ENCODE data around the gene SMOC2. TPM values are rescaled to one million over a fixed set of nuclear protein-coding genes. Genes with fewer than 3 reads are reported as not detected.

The SMOC2 gene
- total RNA-seq, 4 donors from 2014 or later, result 5.8 to 14.5 (median 9.0) TPM

DNA sequence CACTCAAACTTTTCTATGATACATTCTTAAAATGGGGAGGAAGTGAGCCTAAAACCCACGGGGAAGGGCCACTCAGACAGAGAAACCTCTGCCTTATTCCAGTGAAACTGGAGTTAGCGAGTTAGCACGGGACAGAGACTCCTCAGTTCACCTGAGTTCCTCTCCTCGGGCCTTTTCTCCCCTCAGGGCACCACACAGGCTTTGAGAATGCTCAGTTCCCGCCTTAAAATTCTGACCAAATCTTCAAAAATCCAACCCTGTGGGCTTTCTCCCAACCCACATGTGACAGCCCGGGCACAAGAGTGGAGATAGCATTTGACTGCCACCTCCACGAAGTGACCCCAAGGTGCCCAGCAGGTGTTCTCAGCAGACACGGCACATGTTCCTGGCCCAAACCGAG, 204.3 kb downstream of the SMOC2 start:
- no peaks in the 10 kb centered on the region for H3K36me3 ChIP-seq
- H3K4me1 ChIP-seq, result no peaks in the 10 kb centered on the region
- H3K27me3 ChIP-seq, result no peaks in the 10 kb centered on the region
- WGBS, 2 donors (ENCODE audit: low coverage in 1 of 2), result 87% methylated on average over 9 of the region's 9 CpGs; no CpG with 5 or more reads in 1 of the 2 donors
- in situ Hi-C loops (cut with MboI; ENCODE audit: low pct_ligation_motif_present in 1 of 4, low pct_unique_long_range_greater_than_20kb in 1 of 4, low sequenced_read_pairs in 3 of 4) (no loop called here), intact Hi-C loops (cut with DNase I; ENCODE audit: low total_unique reads) (no loop called here)
- TF ChIP-seq POLR2AphosphoS5 (IDR thresholded peaks at IDR 0.05) (no peak), POLR2A (IDR thresholded peaks at IDR 0.05) (no peak)
- H3K9me3 ChIP-seq, result no peaks in the 10 kb centered on the region
- H3K27ac ChIP-seq, result no peak overlapping the region
- no peak for DNase-seq
- no peak overlapping the region for H3K4me3 ChIP-seq

GRCh38 chr6:168647271-168647670, 206.3 kb downstream of the SMOC2 start:
- in situ Hi-C loops (cut with MboI; ENCODE audit: low pct_ligation_motif_present in 1 of 4, low pct_unique_long_range_greater_than_20kb in 1 of 4, low sequenced_read_pairs in 3 of 4), result no loop called here
- Histone ChIP-seq H3K27me3 (no peaks in the 10 kb centered on the region), H3K4me1 (no peaks in the 10 kb centered on the region), H3K27ac (no peak overlapping the region), H3K36me3 (no peaks in the 10 kb centered on the region), H3K9me3 (no peaks in the 10 kb centered on the region), H3K4me3 (no peak overlapping the region)
- no peak for DNase-seq
- no peak for TF ChIP-seq EP300 (IDR thresholded peaks at IDR 0.05; ENCODE audit: low read depth)
- TF ChIP-seq POLR2AphosphoS5 (IDR thresholded peaks at IDR 0.05), result no peak
- TF ChIP-seq CTCF (IDR thresholded peaks at IDR 0.05), result no peak
- no peak for TF ChIP-seq POLR2A (IDR thresholded peaks at IDR 0.05)
- WGBS, 2 donors (ENCODE audit: low coverage in 1 of 2), result 73% methylated on average over 14 of the region's 14 CpGs; no CpG with 5 or more reads in 1 of the 2 donors
- intact Hi-C loops (cut with DNase I; ENCODE audit: low total_unique reads), result no loop called here

GRCh38 chr6:168648240-168649125, 207.5 kb downstream of the SMOC2 start:
- no peaks in the 10 kb centered on the region for H3K36me3 ChIP-seq
- intact Hi-C loops (cut with DNase I; ENCODE audit: low total_unique reads) (no loop called here), in situ Hi-C loops (cut with MboI; ENCODE audit: low pct_ligation_motif_present in 1 of 4, low pct_unique_long_range_greater_than_20kb in 1 of 4, low sequenced_read_pairs in 3 of 4) (no loop called here)
- 57% methylated on average over 30 of the region's 30 CpGs; no CpG with 5 or more reads in 1 of the 2 donors for WGBS, 2 donors (ENCODE audit: low coverage in 1 of 2)
- DNase-seq, result no peak
- no peaks in the 10 kb centered on the region for H3K9me3 ChIP-seq
- H3K27ac ChIP-seq, result no peak overlapping the region
- no peak overlapping the region for H3K4me3 ChIP-seq
- TF ChIP-seq EP300 (IDR thresholded peaks at IDR 0.05; ENCODE audit: low read depth) (no peak), CTCF (IDR thresholded peaks at IDR 0.05) (no peak), POLR2A (IDR thresholded peaks at IDR 0.05) (no peak), POLR2AphosphoS5 (IDR thresholded peaks at IDR 0.05) (no peak)
- H3K4me1 ChIP-seq, result no peaks in the 10 kb centered on the region
- H3K27me3 ChIP-seq, result no peaks in the 10 kb centered on the region

- TF ChIP-seq EP300 (IDR thresholded peaks at IDR 0.05; ENCODE audit: low read depth), result no peak
- Histone ChIP-seq H3K36me3 (no peaks in the 10 kb centered on the region), H3K27me3 (no peaks in the 10 kb centered on the region), H3K9me3 (no peaks in the 10 kb centered on the region), H3K4me3 (no peak overlapping the region), H3K4me1 (no peaks in the 10 kb centered on the region), H3K27ac (no peak overlapping the region)
- in situ Hi-C loops (cut with MboI; ENCODE audit: low pct_ligation_motif_present in 1 of 4, low pct_unique_long_range_greater_than_20kb in 1 of 4, low sequenced_read_pairs in 3 of 4), result no loop called here
- no peak for DNase-seq
- intact Hi-C loops (cut with DNase I; ENCODE audit: low total_unique reads), result no loop called here
- 37 to 55% methylated on average over 2 to 10 of the region's 10 CpGs for WGBS, 2 donors (ENCODE audit: low coverage in 1 of 2)
Observed at GRCh38 chr6:168649209-168649608, 208.2 kb downstream of the SMOC2 start.

DNA sequence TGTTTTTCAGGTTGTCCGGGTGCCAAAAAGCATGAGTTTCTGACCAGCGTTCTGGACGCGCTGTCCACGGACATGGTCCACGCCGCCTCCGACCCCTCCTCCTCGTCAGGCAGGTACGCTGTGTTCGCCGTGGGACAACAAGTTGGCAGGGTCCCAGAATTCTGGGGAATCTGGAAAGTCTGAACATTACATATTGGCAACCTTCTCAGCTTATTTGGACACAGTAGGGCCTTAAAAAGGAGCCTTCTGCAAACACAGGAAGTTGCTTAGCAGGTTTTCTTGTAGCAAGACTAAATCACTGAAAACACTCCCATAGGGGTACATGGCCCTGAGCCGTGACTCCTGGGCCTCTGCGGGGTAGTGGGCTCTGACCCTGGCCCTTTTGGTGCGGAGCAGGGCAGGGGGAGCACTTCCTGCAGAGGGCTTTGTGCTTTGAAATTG, 209.7 kb downstream of the SMOC2 start:
- intact Hi-C loops (cut with DNase I; ENCODE audit: low total_unique reads), result no loop called here
- Histone ChIP-seq H3K9me3 (no peaks in the 10 kb centered on the region), H3K4me1 (no peaks in the 10 kb centered on the region), H3K36me3 (no peaks in the 10 kb centered on the region), H3K27me3 (no peaks in the 10 kb centered on the region), H3K27ac (no peak overlapping the region), H3K4me3 (no peak overlapping the region)
- 80 to 85% methylated on average over 5 to 15 of the region's 15 CpGs for WGBS, 2 donors (ENCODE audit: low coverage in 1 of 2)
- TF ChIP-seq POLR2A (IDR thresholded peaks at IDR 0.05) (no peak), CTCF (IDR thresholded peaks at IDR 0.05) (no peak), EP300 (IDR thresholded peaks at IDR 0.05; ENCODE audit: low read depth) (no peak), POLR2AphosphoS5 (IDR thresholded peaks at IDR 0.05) (no peak)
- no peak for DNase-seq
- in situ Hi-C loops (cut with MboI; ENCODE audit: low pct_ligation_motif_present in 1 of 4, low pct_unique_long_range_greater_than_20kb in 1 of 4, low sequenced_read_pairs in 3 of 4), result no loop called here
